NCI-H2171 (cell line): ENCODE results near the gene TMEM119.
"Not testable (repeated sequence)": the region's sequence is repeated elsewhere in the genome, so short reads cannot be mapped to it uniquely, and the experiment has no call there.

Source experiments
- DNase-seq: peaks from one replicate; lab custom pipeline; 2025; lab: John Stamatoyannopoulos, UW

The TMEM119 gene

GRCh38 chr12:108582978-108583770 is 14.7 kb downstream of the TMEM119 start:
- DNase-seq = no peak

- DNase-seq = no peak
Measured at GRCh38 chr12:108582509-108582908, 15.4 kb downstream of the TMEM119 start.

GRCh38 chr12:108581311-108582227 is 16.3 kb downstream of the TMEM119 start:
- no peak for DNase-seq

GRCh38 chr12:108580531-108580930 is 17.4 kb downstream of the TMEM119 start:
- no peak for DNase-seq

GRCh38 chr12:108578813-108579212 is 19.1 kb downstream of the TMEM119 start:
- no peak for DNase-seq

- DNase-seq = no peak
Measured at GRCh38 chr12:108578264-108578663, 19.6 kb downstream of the TMEM119 start.

- DNase-seq = no peak
Measured at GRCh38 chr12:108577458-108577857, 20.4 kb downstream of the TMEM119 start.

- no peak for DNase-seq
Measured at GRCh38 chr12:108576660-108577234, 21.1 kb downstream of the TMEM119 start.

- DNase-seq = no peak
Measured at GRCh38 chr12:108575199-108575912, 22.5 kb downstream of the TMEM119 start.

GRCh38 chr12:108574276-108574675 is 23.6 kb downstream of the TMEM119 start:
- not testable (repeated sequence) for DNase-seq

GRCh38 chr12:108573317-108573716 is 24.6 kb downstream of the TMEM119 start:
- no peak for DNase-seq

- no peak for DNase-seq
Measured at GRCh38 chr12:108572166-108572790, 25.6 kb downstream of the TMEM119 start.

- DNase-seq = no peak
Measured at GRCh38 chr12:108571609-108572165, 26.2 kb downstream of the TMEM119 start.

GRCh38 chr12:108570743-108571608 is 26.9 kb downstream of the TMEM119 start:
- no peak for DNase-seq

- peak; percentile 77 for DNase-seq
Measured at GRCh38 chr12:108568338-108569154, 29.3 kb downstream of the TMEM119 start.

- no peak for DNase-seq
Measured at GRCh38 chr12:108567406-108568337, 30.2 kb downstream of the TMEM119 start.

- DNase-seq = no peak
Measured at GRCh38 chr12:108566452-108566851, 31.4 kb downstream of the TMEM119 start.

GRCh38 chr12:108565976-108566375 is 31.9 kb downstream of the TMEM119 start:
- peak; percentile 98 for DNase-seq
